ENCODE data around the gene GNAI3.

The GNAI3 gene

DNA sequence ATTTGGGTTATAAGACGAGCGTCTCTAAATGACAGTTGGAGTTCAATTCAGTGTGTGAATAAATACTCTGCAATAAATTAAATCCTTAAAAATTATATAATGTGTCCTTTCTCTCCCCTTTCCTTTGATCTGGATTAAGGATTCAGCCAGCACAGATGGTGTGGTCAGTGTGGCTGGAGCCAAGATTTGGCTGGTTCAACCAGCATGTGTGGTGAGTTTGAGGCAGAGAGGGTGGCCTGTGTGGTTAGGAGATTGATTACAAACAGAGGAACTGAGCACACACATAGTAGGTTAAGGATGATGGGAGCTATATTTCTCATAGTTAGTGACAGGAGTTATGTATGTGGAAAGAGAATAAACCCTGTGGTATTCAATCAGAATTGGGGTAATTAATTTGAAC is 24.7 kb upstream of the GNAI3 start:
- H3K4me3 ChIP-seq (ENCODE audit: low read depth, low read length): no peak overlapping the region
- peak; percentile 60 for DNase-seq (ENCODE audit: low read depth)
- in situ Hi-C loops (cut with HindIII; ENCODE audit: low sequenced_read_pairs): no loop called here
- TF ChIP-seq, protein P1, sequence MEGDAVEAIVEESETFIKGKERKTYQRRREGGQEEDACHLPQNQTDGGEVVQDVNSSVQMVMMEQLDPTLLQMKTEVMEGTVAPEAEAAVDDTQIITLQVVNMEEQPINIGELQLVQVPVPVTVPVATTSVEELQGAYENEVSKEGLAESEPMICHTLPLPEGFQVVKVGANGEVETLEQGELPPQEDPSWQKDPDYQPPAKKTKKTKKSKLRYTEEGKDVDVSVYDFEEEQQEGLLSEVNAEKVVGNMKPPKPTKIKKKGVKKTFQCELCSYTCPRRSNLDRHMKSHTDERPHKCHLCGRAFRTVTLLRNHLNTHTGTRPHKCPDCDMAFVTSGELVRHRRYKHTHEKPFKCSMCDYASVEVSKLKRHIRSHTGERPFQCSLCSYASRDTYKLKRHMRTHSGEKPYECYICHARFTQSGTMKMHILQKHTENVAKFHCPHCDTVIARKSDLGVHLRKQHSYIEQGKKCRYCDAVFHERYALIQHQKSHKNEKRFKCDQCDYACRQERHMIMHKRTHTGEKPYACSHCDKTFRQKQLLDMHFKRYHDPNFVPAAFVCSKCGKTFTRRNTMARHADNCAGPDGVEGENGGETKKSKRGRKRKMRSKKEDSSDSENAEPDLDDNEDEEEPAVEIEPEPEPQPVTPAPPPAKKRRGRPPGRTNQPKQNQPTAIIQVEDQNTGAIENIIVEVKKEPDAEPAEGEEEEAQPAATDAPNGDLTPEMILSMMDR (IDR thresholded peaks at IDR 0.05; ENCODE audit: low read depth, low read length, missing control alignments): no peak

DNA sequence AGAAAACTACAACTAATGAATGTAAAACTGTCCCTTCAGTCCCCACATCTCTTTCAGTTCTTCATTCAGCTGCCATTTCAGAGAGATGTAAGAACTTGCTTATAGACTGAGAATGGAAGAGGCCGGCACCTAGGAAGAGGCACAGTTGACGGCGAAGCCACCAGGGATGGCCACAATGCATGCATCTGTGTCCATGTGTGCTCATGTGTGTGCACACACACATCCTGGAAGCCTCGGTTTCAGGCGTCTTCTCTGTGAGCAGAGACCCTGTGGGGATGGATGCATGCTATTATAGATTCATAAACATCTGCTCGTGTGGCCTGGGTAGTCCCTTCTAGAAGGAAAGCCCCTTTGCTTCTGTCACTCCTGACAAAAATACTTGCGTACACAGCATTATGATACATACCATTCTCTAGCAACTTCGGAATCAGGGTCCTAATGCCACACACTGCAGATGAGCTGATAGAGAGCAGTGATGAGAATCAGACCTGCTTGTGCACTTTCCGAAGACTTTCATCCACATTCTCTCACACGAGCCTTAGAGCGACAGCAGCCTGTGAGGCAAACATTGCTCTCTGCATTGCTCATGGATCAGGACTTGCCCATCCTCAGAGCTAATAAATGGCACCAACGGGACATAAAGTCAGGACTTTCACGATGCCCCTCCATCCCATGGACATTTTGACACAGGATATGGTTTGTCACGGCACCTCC is 21.2 kb upstream of the GNAI3 start:
- H3K4me3 ChIP-seq (ENCODE audit: low read depth, low read length): no peak overlapping the region
- in situ Hi-C loops (cut with HindIII; ENCODE audit: low sequenced_read_pairs): no loop called here
- TF ChIP-seq, protein P1 (IDR thresholded peaks at IDR 0.05; ENCODE audit: low read depth, low read length, missing control alignments): no peak
- DNase-seq (ENCODE audit: low read depth): no peak

DNA sequence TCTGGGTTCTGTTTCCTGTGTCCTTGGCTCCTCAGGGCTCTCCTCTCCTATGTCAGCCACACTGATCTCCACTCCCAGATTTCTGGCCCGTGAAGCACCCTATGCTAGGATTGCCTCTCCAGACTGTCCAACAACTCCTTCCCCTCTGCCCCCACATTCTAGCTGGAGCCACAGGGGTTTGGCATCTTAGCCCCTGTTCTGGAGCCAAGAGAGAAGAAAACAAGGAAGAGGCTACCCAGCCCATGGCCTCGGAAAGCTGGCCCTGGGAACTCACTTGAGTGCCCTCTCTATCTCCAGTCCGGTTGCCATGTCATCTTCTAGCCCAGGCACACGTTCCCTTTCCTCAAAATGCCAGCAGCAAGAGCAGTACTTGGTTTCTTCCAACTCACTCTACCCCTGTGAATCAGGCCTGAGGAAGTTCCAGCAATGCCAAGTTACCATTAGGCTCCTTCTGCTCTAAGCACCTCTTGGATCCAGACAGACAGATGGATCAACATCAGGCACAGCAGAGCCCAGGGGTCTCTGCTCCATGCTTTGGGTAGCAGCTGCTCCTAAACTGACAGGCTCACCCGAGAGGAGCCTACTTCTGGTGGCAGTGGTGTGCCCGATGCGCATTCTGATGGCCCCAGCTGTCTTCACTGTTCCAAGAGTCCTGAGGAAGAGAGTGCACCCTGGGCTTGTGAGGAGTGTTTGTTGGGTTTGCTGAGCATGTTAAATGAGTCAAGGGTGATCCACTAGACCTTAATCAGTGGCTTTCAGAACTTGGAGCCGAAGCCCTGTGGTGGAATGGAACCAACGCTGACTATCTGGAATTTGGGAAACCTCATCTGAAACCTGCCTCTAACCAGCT is 20.3 kb upstream of the GNAI3 start:
- in situ Hi-C loops (cut with HindIII; ENCODE audit: low sequenced_read_pairs): no loop called here
- DNase-seq (ENCODE audit: low read depth): no peak
- no peak overlapping the region for H3K4me3 ChIP-seq (ENCODE audit: low read depth, low read length)
- TF ChIP-seq, protein P1 (IDR thresholded peaks at IDR 0.05; ENCODE audit: low read depth, low read length, missing control alignments): no peak

DNA sequence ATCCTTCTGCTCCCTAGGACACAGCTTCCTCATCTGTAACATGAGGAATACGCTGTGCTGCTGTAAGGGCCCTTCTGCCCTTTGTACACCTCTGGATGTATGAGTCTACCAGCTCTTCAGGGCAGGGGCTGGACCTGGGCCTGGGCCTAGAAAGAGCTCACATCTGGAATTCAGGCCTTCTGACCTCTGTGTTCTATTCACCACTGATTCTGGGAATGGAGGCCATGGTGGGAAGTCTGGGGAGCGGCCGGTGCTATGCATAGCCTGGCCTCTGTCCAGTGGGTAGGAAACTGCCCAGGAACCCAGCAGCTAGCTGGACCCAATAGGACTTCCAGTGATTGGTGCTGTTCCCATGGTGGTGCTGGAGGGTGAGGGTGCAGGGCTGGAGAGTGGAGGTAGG is 19.7 kb upstream of the GNAI3 start:
- no peak overlapping the region for H3K4me3 ChIP-seq (ENCODE audit: low read depth, low read length)
- DNase-seq (ENCODE audit: low read depth): no peak
- TF ChIP-seq, protein P1 (IDR thresholded peaks at IDR 0.05; ENCODE audit: low read depth, low read length, missing control alignments): no peak
- in situ Hi-C loops (cut with HindIII; ENCODE audit: low sequenced_read_pairs): no loop called here

DNA sequence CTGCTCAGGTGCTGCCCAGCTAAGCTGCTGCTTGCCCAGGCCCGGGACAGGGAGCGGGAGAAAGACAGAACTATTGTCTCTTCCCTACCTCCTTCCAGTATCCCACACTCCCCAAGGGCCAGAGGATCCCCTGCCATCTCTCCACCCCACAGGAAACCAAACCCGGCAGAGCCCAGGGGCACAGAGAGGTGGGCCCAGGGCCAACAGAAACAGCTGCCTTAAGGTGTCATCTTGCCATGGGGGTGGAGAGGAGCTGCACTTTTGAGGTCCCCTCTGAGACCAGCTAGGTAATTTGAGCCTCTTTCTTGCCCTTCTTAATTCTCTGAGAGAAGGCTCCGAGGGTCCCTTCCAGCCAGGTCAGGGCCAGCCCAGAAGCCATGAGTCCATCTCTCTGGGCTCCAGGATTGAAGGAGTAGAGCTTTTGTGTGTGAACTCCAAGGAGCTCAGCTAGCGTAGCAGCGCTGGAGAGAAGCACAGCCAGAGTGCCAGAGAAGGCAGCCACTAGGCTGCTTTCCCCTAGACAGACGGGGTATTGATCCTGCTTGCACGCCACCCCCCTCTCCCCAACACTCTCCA is 18.4 kb upstream of the GNAI3 start:
- TF ChIP-seq, protein P1 (IDR thresholded peaks at IDR 0.05; ENCODE audit: low read depth, low read length, missing control alignments): no peak
- in situ Hi-C loops (cut with HindIII; ENCODE audit: low sequenced_read_pairs): loop anchor here (10.0 kb wide), 1 partner anchor 115 kb away; no protein-coding TSS in a partner anchor
- DNase-seq (ENCODE audit: low read depth): no peak
- H3K4me3 ChIP-seq (ENCODE audit: low read depth, low read length): no peak overlapping the region

DNA sequence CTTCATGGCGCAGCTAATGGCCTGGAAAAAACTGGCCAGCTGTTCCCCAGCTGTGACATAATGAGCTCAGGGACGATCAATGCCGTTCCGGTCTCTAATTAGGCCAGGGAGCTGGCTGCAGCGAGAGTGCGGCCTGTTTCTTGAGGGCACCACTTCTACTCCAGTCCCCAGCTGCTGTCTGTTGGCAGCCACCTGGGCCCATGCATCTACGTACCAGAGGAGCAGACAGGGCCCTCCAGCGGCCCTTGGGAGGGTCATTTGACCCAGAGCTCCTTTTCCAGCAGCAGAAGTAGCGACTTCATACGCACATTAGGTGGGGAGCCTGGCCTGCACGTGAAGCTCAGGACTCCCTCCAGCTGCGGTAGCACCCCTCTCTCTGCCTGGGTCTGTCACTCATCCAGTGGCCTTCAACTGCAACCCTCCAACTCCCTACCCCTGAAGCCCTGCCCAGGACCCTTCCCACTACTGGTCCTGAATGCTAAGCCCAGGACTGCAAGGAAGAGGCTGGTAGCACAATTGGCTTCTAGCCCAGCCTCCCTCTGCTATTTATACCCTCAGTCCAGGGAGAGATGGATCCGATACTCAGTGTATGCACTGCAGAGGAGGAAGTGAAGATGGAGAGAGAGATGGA is 17.8 kb upstream of the GNAI3 start:
- TF ChIP-seq, protein P1 (IDR thresholded peaks at IDR 0.05; ENCODE audit: low read depth, low read length, missing control alignments): no peak
- in situ Hi-C loops (cut with HindIII; ENCODE audit: low sequenced_read_pairs): loop anchor here (10.0 kb wide), 1 partner anchor 114 kb away; no protein-coding TSS in a partner anchor
- no peak overlapping the region for H3K4me3 ChIP-seq (ENCODE audit: low read depth, low read length)
- DNase-seq (ENCODE audit: low read depth): no peak
